SK-N-MC (cell line): ENCODE measurements around the gene CLN6.

Experiments
- EZH2 ChIP-seq: fragments of 200-600 bp; sonication (generic); IDR thresholded peaks from one replicate; pipeline ENCODE4 v1.6.1; 2017; ENCODE audit warnings: antibody characterized with exemption
- POLR2AphosphoS5 ChIP-seq: IDR thresholded peaks from 2 replicates; pipeline ENCODE4 v1.6.1; 2012; ENCODE audit warnings: mild to moderate bottlenecking, low read depth, low read length, borderline replicate concordance

- TF ChIP-seq EZH2, result no peak
- no peak for TF ChIP-seq POLR2AphosphoS5
Observed at GRCh38 chr15:68200016-68200861, 29.3 kb downstream of the CLN6 start.
